ENCODE measurements around the gene DTX1. TPM values are rescaled to one million over a fixed set of nuclear protein-coding genes. Genes with fewer than 3 reads are reported as not detected.

Gene DTX1
- total RNA-seq, 4 donors from 2014 or later, result 3.1 to 33.8 (median 5.3) TPM

DNA sequence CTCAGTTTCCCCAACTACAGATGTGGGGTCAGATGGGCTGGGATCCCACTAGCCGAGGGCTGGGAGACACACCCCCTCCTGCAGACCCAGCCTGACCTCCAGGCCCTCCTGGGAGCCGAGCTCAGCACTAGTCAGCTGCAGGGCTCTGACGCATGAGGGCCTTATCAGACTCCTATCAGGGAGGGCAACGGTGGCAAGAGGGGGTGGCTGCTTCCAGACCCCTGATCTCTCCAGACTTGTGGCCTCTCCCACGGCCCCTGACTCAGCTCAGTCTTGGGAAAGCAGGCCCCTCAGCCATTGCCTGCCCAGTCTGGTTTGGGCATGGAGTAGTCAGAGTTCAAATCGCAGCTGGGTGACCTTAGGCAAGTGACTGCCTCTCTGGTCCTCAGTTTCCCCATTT, 76.5 kb downstream of the DTX1 start:
- Histone ChIP-seq H3K4me3 (no peak overlapping the region), H3K27me3 (no peaks in the 10 kb centered on the region), H3K27ac (no peak overlapping the region), H3K36me3 (no peaks in the 10 kb centered on the region), H3K9me3 (no peaks in the 10 kb centered on the region), H3K4me1 (peaks cover 0 to 18% (median 6%) of the 10 kb centered on the region in 4 donors)
- no peak for DNase-seq
- TF ChIP-seq, protein P1, sequence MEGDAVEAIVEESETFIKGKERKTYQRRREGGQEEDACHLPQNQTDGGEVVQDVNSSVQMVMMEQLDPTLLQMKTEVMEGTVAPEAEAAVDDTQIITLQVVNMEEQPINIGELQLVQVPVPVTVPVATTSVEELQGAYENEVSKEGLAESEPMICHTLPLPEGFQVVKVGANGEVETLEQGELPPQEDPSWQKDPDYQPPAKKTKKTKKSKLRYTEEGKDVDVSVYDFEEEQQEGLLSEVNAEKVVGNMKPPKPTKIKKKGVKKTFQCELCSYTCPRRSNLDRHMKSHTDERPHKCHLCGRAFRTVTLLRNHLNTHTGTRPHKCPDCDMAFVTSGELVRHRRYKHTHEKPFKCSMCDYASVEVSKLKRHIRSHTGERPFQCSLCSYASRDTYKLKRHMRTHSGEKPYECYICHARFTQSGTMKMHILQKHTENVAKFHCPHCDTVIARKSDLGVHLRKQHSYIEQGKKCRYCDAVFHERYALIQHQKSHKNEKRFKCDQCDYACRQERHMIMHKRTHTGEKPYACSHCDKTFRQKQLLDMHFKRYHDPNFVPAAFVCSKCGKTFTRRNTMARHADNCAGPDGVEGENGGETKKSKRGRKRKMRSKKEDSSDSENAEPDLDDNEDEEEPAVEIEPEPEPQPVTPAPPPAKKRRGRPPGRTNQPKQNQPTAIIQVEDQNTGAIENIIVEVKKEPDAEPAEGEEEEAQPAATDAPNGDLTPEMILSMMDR (IDR thresholded peaks at IDR 0.05), result no peak
- no peak for TF ChIP-seq POLR2A (IDR thresholded peaks at IDR 0.05)

DNA sequence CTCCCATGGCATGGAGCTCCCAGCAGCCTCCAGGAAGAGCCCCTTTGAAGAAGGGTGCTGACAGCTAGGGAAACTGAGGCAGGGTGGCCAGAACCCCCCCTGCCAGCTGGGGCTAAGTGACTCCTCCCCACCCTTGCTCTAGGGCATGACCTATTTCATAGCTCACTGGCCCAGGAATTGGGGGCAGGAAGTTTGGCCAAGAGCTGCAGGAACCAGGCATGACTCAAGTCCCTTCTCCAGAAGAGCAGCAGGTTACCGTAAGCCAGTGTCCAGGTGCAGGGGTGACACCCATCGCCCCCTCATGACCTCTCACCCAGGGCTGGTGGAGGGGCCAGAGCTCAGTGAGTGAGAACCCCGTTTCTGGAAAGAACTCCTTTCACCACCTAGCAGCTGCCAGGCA, 77.1 kb downstream of the DTX1 start:
- no peak overlapping the region for H3K27ac ChIP-seq
- no peak for TF ChIP-seq POLR2A (IDR thresholded peaks at IDR 0.05)
- TF ChIP-seq, protein P1 (IDR thresholded peaks at IDR 0.05), result no peak
- H3K4me1 ChIP-seq, result peaks cover 0 to 18% (median 6%) of the 10 kb centered on the region in 4 donors
- H3K36me3 ChIP-seq, result no peaks in the 10 kb centered on the region
- no peaks in the 10 kb centered on the region for H3K9me3 ChIP-seq
- H3K4me3 ChIP-seq, result no peak overlapping the region
- H3K27me3 ChIP-seq, result no peaks in the 10 kb centered on the region
- no peak for DNase-seq

DNA sequence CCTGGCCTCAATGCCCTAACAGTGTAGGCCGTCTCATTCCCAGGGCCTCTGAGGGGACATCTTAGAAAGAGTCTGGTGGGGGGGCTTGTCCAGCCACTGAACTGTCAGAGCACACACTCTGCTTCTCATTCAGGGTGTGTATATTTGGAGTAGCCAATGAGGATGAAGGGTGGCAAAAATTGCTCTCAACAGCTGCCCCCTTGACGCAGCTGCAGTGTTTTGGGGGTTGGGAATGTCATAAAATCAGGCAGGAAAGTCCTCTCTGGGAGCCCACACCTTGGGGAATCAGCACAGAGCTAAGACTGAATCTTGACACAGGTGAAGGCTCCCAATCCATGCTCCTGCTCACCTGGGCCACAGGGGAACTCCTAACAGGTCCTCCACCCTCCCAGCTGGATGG, 77.5 kb downstream of the DTX1 start:
- H3K27ac ChIP-seq, result no peak overlapping the region
- no peaks in the 10 kb centered on the region for H3K36me3 ChIP-seq
- no peak for DNase-seq
- no peak for TF ChIP-seq POLR2A (IDR thresholded peaks at IDR 0.05)
- TF ChIP-seq, protein P1 (IDR thresholded peaks at IDR 0.05), result no peak
- no peak overlapping the region for H3K4me3 ChIP-seq
- peaks cover 0 to 18% (median 6%) of the 10 kb centered on the region in 4 donors for H3K4me1 ChIP-seq
- no peaks in the 10 kb centered on the region for H3K9me3 ChIP-seq
- H3K27me3 ChIP-seq, result no peaks in the 10 kb centered on the region

DNA sequence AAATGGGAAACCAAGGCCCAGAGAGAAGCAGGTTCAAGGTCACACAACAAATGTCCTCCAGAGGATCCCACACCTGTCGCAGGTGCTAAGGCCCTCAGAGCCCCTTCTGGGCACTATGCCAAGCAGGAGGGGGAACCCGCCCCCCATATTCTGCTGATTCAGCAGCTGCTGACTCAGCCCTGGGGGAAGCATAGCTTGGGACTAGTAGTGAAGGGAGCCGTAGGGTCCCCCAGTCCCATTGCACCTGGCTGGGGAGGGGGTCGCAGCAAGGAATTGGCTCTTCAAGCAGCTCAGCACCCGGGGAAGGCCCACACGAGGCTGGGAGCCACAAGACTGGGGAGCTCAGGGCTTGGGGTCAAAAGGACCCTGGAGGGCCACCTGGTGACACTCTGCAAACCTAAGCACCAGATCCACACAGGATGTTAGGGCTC, 78.0 kb downstream of the DTX1 start:
- no peak for DNase-seq
- no peak for TF ChIP-seq POLR2A (IDR thresholded peaks at IDR 0.05)
- TF ChIP-seq, protein P1 (IDR thresholded peaks at IDR 0.05), result no peak
- no peak overlapping the region for H3K27ac ChIP-seq

DNA sequence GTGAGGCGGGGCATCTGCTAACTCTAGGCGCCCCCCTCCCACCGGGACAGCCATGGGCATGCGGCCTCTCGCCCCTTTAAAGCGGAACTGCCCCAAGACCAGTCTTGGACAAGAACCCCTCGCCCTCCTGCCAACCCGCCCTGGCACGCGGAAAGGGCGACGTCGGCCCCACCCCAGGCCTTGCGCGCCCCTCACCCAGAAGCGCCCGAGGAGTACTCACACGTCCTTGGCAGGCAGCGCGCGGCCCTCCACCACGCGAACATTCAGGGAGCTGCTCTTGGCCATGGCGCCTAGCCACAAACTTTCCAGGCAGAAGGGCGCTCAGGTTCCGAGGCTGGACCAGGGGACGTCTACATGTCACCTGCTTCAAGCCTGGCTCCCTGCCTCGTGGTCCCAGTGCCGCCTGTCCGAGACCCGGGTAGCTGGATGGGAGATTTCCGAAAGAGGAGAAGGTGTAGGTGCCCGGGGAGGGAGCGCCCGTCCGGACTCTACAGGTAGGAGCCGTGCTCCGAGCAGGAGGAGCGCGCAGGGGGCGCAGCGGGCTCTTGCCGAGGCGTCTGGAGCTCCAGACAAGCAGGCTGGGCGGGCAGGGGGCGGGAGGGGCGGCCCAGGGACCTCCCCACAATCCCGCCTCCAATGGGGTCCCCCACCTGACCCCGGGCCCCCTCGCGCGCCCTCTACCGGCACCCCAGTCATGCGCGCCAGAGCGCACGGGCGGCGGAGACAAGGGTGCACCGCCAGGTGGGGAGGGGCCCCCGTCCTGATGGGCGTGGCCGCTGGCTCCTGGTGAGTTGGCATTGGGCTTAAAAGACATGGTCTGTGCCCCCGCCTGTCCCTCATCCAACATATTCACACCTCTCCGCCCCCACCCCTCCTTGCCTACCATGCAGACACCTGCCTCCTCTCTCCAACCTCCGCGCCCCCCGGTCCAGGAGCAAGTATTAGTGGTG, 78.9 kb downstream of the DTX1 start, which contains the start of gene RASAL1:
RASAL1 (minus strand) TSS at position 584 of the 950 bp plus-strand sequence; CDS start at position 285, 299 bp downstream.
- Histone ChIP-seq H3K27ac (peak within 1 kb of the TSS in 3 of 4 donors; percentile 15 to 50 (median 25)), H3K27me3 (no peaks in the 10 kb centered on the region), H3K4me3 (peak within 1 kb of the TSS; percentile 22 to 46 (median 35)), H3K4me1 (peaks cover 0 to 18% (median 6%) of the 10 kb centered on the region in 4 donors), H3K9me3 (no peaks in the 10 kb centered on the region), H3K36me3 (no peaks in the 10 kb centered on the region)
- DNase-seq, result peak; percentile 65 to 80 (median 79)
- TF ChIP-seq POLR2A (IDR thresholded peaks at IDR 0.05), result no peak
- TF ChIP-seq, protein P1 (IDR thresholded peaks at IDR 0.05), result peak; percentile 22 to 51 (median 40)

More for the DNA sequence above, 78.0 kb downstream of the DTX1 start:
- Histone ChIP-seq H3K9me3 (no peaks in the 10 kb centered on the region), H3K27me3 (no peaks in the 10 kb centered on the region), H3K4me1 (peaks cover 0 to 18% (median 6%) of the 10 kb centered on the region in 4 donors), H3K36me3 (no peaks in the 10 kb centered on the region), H3K4me3 (no peak overlapping the region)
